ENCODE measurements around the gene NBAS.
"Not testable (repeated sequence)": the region's sequence is repeated elsewhere in the genome, so short reads cannot be mapped to it uniquely, and the experiment has no call there.

The NBAS gene

DNA sequence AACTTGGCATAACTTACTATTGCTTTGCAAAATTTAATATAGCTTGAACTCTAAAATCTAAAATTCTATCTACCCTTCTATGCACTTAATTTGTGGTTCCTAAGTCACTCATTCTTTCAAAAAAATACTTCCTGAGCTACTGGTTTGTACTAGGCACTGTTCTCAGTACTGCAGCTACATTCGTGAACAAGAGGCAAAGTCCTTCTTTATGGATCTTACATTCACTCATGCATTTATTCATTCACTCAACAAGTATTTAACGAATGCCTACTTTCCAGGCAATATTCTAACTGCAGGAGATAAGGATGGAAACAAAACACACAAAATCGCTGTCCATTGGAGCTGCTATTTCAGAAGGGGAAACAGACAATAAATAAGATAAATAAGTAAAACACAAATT, 104.8 kb downstream of the NBAS start:
- no peak for FAIRE-seq

DNA sequence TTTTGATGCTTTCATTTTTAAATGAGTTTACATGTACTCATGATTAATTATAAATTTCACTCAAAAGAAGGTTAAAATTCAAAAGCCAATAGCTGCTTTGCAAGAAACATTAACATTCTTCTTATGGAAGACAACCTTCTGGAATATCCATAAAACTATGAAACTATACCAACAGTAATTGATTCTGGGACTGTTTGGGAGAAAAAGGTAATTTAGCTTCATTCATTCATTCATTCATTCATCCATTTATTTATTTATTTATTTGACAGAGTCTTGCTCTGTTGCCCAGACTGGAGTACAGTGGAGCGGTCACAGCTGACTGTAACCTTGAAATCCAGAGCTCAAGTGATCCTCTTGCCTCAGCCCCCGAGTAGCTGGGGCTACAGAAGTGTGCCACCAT, 110.3 kb downstream of the NBAS start:
- FAIRE-seq, result no peak

DNA sequence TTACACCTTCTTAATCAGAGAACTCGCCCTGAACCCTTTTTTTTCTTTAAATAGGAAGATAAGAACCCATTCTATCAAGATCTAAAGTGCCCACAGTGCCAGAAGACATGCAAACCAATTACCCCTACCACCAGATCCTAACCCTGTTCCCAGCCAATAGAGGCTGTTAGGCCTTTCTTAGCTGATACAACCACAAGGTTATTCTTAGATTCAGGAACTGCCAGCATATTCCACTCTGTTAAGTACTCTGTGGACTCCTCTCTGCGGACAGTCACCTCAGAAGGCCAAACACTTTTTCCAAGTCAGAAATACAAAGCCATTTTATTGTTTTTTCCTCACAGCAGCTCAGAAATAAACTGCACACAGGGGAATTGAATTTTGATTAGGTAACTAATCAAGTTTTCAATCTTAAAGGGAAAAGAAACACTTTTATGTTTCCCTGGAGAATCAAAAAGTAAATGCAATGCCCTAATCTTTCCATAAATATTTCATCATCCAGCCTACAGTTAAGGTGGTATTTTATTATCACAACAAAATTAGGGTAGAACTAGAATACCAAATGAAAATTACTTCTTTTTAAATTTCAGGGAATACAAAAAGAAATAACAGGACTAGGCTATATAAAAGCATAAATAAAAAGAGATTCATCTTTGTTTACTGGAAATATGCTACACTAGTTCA, 111.4 kb downstream of the NBAS start:
- FAIRE-seq, result no peak

DNA sequence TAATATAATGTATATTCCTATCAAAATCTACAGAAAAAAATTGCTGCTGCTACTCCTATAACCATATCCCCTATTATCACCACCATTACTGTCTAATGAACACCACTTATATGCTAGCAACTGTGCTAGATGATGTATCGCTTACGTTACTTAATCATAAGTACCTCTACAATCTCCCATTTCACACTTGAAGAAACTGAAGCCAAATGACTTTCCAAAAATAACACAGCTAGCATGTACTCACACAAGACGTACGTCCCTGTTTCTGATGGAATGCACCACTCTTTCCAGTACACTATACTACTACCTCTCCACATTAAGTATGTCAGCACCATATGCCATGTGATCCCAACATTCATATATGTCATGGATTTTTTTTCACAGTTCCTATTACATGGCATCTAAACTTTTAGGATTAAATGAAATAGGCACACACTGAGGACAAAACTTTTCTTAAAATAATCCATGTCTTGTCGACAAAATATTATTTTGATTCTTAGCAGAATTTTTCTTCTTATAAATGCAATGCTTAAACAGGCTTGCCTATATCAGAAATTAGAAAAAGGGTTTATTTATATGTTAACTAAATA, 112.8 kb downstream of the NBAS start:
- no peak for FAIRE-seq

DNA sequence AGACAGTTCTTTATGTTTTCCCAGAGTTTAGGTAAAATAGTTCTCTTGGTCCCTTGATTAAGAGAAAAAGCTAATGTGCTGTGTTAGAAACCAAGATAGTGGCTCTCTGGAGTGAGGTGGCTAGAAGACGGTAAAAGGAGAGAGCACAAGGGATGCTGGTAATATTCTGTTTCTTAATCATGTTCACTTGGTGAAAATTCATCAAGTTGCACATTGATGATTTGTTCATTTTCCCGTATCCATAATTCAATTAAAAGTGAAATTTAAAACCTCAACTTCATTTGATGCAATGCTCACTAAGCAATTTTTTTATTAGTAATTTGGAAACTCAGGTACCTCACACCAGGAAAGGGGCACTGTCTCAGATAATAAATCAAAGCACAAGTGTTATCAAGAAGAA, 113.8 kb downstream of the NBAS start:
- no peak for FAIRE-seq

DNA sequence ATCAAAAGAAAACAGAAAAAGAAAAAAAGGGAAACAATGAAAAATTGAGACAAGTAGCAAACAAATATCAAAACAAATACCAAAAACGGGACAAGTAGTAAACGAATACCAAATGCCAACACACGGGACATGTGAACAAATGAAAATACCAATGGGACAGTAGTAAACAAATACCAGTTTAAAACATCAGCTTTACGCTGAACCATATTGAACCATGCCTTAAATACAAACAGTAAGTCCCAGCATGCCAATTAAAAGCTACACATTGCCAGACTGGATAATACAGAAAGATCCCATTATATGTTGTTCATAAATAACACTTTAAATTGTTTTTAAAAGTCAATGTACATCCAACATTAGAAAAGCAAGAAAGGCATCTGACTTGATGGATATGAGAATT, 114.2 kb downstream of the NBAS start:
- FAIRE-seq, result no peak

DNA sequence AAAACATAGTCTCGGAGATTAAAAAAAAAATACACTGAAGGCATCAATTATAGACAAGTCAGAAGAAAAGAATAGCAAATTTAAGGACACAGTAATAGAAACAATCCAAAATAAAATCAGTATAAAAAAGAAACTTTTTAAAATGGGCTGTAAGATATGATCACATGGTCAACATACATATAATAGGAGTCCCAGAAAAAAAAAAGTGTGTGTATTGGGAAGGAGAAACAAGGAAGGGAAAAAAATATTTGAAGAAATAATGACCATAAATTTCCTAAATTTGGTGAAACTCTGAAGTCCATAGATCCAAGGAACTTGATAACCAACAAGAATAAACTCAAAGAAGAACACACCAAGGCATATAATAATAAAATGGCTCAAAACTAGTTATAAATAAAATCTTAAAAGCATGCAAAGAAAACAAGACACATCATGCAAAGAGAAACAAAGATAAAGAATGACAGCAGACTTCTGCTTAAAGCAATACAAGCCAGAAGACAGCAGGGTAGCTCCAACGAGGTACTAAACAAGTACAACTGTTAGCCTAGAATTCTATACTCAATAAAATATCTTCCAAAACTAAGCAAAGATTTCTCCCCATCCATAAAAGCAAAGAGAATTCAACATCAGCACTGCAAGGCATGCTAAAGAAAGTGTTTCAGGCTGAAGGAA, 115.1 kb downstream of the NBAS start:
- no peak for FAIRE-seq

DNA sequence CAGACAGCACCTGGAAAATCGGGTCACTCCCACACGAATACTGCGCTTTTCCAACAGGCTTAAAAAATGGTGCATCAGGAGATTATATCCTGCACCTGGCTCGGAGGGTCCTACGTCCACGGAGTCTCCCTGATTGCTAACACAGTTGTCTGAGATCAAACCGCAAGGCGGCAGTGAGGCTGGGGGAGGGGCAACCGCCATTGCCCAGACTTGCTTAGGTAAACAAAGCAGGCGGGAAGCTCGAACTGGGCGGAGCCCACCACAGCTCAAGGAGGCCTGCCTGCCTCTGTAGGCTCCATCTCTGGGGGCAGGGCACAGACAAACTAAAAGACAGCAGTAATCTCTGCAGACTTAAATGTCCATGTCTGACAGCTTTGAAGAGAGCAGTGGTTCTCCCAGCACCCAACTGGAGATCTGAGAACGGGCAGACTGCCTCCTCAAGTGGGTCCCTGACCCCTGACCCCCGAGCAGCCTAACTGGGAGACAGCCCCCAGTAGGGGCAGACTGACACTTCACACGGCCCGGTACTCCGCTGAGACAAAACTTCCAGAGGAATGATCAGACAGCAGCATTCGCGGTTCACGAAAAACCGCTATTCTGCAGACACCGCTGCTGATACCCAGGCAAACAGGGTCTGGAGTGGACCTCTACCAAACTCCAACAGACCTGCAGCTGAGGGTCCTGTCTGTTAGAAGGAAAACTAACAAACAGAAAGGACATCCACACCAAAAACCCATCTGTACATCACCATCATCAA, 121.2 kb downstream of the NBAS start:
- FAIRE-seq, result not testable (repeated sequence)

DNA sequence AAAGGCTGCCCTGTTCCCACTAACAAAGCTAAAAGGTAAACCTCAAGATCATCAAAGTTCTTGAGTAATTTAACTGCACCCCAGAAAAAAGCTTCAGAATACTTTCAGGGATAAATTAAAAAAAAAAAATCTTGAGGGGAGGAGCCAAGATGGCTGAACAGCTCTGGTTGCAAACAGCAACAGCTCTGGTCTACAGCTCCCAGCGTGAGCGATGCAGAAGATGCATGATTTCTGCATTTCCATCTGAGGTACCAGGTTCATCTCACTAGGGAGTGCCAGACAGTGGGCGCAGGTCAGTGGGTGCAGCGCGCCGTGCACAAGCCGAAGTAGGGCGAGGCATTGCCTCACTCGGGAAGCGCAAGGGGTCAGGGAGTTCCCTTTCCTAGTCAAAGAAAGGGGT, 121.8 kb downstream of the NBAS start:
- not testable (repeated sequence) for FAIRE-seq

DNA sequence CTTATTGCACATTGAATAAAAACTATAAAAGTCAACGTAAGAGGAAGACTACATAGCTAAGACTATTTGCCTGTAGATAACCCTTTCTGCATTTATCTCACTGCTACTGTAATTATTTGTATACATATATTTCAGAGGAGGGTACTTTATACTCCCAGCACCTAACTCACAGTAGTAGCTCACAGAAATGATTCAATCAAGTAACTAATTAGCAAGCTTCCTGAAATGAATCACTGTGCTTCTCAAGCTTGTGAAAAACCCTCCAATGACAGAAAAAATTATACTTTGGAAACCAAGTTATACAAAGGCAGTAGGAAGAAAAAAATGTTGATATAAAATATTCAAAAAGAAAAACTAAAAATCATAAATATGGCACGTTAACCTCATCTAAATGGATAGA, 124.9 kb downstream of the NBAS start:
- FAIRE-seq, result no peak

DNA sequence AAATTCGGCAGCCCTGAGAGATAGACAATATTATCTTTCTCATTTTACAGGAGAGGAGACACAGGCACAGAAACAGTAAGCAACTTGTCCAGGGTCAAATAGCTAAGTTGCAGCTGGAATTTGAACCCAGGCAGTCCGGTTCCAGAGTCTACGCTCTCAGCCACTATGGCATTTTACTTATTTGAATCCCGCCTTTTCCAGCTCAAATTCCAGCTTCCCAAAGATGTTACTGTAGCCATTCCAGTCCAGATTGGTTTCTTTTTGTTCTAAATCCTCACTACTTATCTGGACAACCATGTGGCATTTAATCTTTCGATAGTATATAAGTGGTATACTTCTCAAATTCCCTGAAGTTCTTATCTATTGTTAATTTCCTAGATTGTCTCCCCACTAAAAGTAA, 125.7 kb downstream of the NBAS start:
- FAIRE-seq, result no peak

DNA sequence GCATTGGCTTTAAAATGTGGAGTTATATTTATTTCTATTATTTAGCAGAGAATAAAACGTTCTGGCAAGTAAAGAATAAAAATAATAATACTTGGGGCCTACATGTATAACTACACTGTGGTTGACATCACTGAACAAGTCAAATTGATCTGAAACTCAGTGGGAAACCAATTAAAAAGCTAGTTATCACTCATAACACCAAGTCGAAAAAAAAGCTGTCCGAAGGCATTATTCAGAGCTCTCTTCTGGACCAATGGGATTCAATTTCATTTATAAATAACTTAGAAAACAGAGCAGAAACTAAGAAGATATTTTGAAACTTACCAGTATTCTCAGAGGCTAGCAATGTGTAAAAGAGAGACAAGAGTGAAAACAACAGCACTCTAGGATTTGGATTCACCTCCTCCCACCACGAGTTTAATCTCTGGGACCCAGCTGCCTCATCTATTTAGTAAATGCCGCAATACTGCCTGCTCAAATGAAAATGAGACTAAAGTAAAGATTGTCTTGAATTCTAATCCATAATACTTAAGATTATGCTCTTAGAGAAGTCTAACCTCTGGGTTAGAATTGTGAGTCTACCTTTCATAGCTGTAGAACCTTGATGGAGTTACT, 128.4 kb downstream of the NBAS start:
- FAIRE-seq, result no peak

DNA sequence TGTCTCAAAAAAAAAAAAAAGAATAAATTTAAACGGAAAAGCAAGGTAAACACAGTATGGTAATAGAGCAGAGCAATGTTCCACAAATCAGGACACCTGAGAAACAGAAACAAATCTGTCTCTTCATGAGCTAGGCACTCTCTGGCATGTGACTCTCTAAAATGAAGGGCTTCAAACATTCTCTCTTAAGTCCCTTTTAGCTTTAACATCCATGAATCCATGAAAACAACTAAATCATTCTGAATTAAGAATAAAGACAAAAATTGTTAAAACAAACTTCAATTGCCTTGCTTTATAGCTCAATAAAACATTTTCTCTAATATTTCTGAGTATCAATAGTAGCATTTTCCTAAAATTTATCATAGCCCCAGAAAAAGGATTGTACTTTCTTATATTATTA, 132.1 kb downstream of the NBAS start:
- no peak for FAIRE-seq

DNA sequence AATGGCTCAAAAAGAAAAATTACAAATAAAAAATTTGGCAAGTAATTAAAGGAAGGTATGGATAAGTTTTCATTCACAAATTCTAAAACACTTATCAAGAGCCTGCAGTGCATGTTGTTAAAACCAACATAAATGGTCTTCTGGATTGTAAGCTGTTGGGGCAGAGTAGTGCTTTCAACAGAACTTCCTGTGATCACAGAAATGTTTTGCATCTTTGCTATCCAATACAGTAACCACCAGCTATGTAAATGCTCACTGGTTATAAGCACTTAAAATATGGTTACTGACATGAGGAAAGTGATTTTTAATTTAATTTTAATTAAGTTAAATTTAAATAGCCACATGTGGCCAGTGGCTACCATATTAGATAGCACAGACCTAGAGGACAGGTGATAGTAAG, 133.1 kb downstream of the NBAS start:
- FAIRE-seq, result no peak

DNA sequence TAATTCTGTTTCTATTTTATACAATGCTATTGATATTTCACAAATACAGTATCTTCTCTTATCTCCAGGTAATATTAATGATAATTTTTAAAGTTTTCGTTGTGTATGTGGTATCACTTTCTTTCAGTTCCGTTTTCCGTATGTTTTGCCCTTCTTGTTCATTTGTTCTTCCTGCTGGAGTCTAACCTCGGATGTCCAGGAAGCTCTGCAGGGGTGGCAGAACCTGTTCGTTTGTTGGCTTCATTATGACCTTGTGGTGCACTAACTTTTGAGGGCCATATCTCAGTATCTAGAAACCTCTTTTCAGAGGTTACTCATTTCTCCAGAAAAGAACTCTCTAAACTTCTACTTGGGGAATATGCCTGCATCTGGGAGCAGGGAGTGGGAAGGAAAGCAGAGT, 134.5 kb downstream of the NBAS start:
- no peak for FAIRE-seq

DNA sequence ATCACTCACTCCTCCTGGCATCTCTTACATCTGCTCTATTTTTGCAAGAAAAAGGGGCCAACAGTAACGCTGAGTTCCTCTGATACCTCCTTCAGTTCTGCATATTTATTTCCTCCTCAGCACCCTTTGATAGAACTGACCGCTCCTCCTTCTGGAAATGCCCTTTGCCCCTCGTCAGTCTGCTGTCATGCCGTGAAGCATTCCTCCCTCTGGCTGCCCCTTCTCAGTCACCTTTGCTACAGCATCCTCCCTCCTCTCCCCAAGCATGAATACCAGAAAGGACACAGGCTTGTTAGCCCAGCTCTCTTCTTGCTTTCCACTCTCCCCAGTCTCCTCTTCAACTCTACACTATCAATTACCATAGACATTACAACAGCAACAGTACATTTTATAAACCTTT, 135.4 kb downstream of the NBAS start:
- no peak for FAIRE-seq

DNA sequence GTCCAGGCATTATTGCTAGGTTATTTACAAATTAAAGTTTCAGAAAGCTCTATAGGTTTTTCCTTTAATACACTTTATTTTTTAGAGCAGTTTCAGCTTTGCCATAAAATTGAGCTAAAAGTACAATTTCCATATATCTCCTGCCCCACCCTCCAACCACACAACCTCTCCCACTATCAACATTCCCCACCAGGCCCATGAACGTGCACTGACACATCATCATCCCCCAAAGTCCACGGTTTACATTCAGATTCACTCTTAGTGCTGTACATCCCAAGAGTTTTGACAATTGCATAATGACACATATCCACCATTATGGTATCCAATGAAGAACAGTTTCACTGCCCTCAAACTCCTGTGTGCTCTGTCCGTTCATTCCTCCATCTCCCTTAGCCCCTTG, 139.4 kb downstream of the NBAS start:
- FAIRE-seq, result no peak

DNA sequence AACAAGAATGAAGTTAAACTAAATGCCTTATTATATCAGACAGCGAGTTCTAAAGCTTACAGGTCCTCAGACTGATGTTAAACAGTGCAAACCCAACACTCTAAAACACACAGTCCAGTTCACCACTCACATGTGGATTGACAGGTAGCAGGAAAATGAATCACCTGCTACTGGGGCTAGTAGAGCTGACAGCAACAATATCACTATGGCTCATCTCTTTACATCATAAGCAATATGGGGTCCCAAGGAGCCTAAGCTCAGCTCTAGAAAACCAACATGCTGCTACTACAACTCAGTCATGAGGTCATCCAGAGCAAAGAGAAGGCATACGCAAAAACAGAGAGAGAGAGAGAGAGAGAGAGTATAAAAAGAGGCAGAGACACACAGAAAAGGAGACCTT, 145.4 kb downstream of the NBAS start:
- no peak for FAIRE-seq

DNA sequence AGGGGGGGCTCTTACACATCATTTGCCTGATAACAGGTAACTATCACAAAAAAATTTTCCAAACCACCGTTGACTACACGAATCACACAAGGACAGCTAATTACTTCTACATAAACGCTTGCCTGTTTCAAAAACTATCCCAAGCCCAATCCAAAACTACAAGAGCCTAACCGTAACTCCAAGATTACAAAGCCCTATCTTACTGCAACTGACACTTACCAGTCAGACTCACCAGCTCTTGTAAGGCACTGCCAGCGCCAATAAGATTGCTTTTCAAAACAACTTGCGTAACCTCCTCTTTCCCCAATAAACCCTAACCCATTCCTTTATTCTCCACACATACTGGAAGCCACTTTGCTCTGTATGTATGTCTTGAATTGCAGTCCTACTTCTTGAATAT, 148.4 kb downstream of the NBAS start:
- FAIRE-seq, result no peak

DNA sequence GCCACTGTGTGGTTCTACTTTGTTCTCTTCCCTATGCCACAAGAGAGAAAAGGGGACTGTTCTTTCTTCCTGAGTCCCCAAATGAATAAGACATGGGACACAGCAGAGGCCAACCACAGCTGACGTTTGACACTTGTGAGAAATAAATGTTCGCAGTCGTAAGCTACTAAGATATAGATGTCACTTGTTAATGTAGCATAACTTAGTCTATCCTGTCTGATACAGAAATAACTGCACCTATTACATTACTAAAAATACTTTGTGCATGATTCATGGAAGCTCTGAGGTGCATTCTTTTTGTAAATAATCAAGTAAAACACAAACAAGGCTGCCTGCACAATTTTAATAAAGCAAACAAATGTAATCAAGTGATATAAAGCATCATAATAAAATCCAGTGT, 148.8 kb downstream of the NBAS start:
- FAIRE-seq, result no peak

DNA sequence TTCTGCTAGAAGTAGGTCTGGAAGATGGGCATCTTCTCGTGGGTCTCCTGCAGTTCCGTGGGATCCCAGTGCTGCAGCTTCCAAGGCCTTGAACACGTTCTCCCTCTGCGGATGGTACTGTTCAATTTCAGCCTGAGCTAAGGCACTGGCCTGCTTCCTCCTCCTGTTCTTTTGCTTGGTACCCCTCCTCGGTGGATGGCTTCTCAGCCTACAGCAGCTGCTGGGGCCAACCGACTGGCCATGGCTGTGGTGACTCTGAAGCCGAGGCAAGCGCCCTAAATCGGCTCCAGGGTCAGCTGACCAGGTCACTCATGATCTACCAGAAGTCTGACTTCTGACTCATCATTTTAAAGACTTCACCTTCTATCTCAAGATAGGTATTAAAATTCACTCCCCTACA, 150.2 kb downstream of the NBAS start:
- no peak for FAIRE-seq

DNA sequence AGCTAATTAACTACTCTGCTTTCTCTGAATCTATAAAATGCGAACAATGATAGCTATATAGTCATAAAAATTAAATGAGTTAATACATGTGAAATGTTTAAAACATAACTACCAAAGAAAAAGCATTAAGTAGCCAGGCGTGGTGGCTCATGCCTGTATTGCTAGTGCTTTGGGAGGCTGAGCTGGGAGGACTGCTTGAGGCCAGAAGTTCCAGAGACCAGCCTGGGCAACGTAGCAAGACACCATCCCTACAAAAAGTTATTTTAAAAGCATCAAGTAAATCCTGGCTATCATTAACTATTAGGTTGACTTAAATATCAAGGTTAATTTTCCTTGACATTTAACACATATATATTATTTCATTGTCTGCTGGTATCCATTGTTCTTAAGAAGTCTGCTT, 152.4 kb downstream of the NBAS start:
- no peak for FAIRE-seq

DNA sequence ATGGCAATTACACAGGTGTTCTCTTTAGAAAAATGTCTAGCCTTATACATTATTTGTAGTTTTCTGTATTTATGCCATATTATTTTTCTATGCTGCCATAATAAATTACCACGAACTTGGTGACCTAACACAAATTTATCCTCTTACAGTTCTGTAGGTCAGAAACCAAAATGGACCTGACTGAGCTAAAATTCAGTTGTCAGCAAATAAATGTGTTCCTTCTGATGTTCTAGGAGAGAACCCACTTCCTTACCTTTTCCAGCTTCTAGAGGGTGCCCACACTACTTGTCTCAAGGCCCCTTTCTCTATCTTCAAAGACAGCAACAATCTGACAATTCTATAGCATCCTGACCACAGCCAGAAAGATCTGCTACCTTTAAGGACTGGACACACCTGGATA, 153.5 kb downstream of the NBAS start:
- no peak for FAIRE-seq

DNA sequence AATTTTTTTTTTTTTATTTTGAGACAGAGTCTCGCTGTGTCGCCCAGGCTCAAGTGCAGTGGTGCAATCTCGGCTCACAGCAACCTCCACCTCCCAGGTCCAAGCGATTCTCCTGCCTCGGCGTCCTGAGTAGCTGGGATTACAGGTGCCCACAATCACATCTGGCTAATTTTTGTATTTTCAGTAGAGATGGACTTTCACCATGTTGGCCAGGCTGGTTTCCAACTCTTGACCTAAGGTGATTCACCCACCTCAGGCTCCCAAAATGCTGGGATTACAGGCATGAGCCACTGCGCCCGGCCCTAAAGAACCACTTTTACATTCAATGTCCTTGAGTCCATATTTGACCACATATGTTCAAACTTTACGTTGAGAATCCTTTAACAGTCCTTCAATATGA, 156.6 kb downstream of the NBAS start:
- not testable (repeated sequence) for FAIRE-seq
